IPS DF 4.7 (cell line): ENCODE results near the gene MYRF.

Source experiments
- DNase-seq: peaks from one replicate; pipeline ENCODE4 v3.0.0-alpha.2; 2013; ENCODE audit warnings: low spot score; ENCODE audit errors: extremely low read depth

Gene MYRF

GRCh38 chr11:61757213-61757862 lies 4.9 kb downstream of the MYRF start:
- DNase-seq, result no peak

GRCh38 chr11:61760946-61761345 lies 8.5 kb downstream of the MYRF start:
- no peak for DNase-seq

GRCh38 chr11:61761440-61762222 lies 9.2 kb downstream of the MYRF start:
- no peak for DNase-seq

GRCh38 chr11:61762223-61762615 lies 9.8 kb downstream of the MYRF start:
- no peak for DNase-seq

- no peak for DNase-seq
These were observed 10.4 kb downstream of the MYRF start for GRCh38 chr11:61762798-61763197.

GRCh38 chr11:61763930-61764605 lies 11.6 kb downstream of the MYRF start:
- no peak for DNase-seq

- DNase-seq, result no peak
These were observed 12.3 kb downstream of the MYRF start for GRCh38 chr11:61764606-61765260.

- DNase-seq, result no peak
These were observed 13.3 kb downstream of the MYRF start for GRCh38 chr11:61765550-61766253.

- DNase-seq, result no peak
These were observed 14.0 kb downstream of the MYRF start for GRCh38 chr11:61766353-61766841.

- DNase-seq, result no peak
These were observed 16.1 kb downstream of the MYRF start for GRCh38 chr11:61768376-61769076.

GRCh38 chr11:61769169-61769920 lies 16.9 kb downstream of the MYRF start:
- no peak for DNase-seq

GRCh38 chr11:61769946-61770683 lies 17.7 kb downstream of the MYRF start:
- DNase-seq, result no peak

- DNase-seq, result no peak
These were observed 18.9 kb downstream of the MYRF start for GRCh38 chr11:61771195-61771894.

GRCh38 chr11:61771985-61772455 lies 19.6 kb downstream of the MYRF start:
- no peak for DNase-seq

GRCh38 chr11:61773356-61773755 lies 20.9 kb downstream of the MYRF start:
- DNase-seq, result no peak

- no peak for DNase-seq
These were observed 21.4 kb downstream of the MYRF start for GRCh38 chr11:61773809-61774208.

GRCh38 chr11:61774411-61774810 lies 22.0 kb downstream of the MYRF start:
- DNase-seq, result no peak

GRCh38 chr11:61775106-61775505 lies 22.7 kb downstream of the MYRF start:
- no peak for DNase-seq
